Heart left ventricle (tissue), 16 donors: ENCODE data around the gene SLC25A14. TPM values are rescaled to one million over a fixed set of nuclear protein-coding genes. Genes with fewer than 3 reads are reported as not detected.

Source experiments
- ATAC-seq, 4 donors: fragments of 200-7000 bp; cut with Tn5 transposase; one replicate each; pipeline ENCODE4 v1.9.1; 2020 to 2022; ENCODE audit warnings: moderate library complexity in 4 of 4, mild to moderate bottlenecking in 3 of 4, moderate number of reproducible peaks in 1 of 4
- DNase-seq, 5 donors: peaks; one replicate each; pipeline ENCODE4 v3.0.0-alpha.2; 2020
- H3K27ac ChIP-seq, 12 donors: fragments of 200-600 bp; sonication (generic) in 4 of 12; one replicate each; pipeline versions ENCODE4 v1.5.0 to v1.8.0; 2016 to 2022; ENCODE audit warnings: mild to moderate bottlenecking in 2 of 12
- H3K27me3 ChIP-seq, 9 donors: fragments of 200-600 bp; sonication (generic) in 2 of 9; one replicate each; pipeline versions ENCODE4 v1.5.1 to v1.8.0; 2016 to 2022; ENCODE audit warnings: mild to moderate bottlenecking in 3 of 9
- H3K36me3 ChIP-seq, 9 donors: fragments of 200-600 bp; sonication (generic) in 2 of 9; one replicate each; pipeline versions ENCODE4 v1.5.0 to v1.8.0; 2018 to 2022; ENCODE audit warnings: mild to moderate bottlenecking in 2 of 9
- H3K4me1 ChIP-seq, 12 donors: fragments of 200-600 bp; sonication (generic) in 4 of 12; one replicate each; pipeline versions ENCODE4 v1.5.0 to v1.8.0; 2016 to 2022; ENCODE audit warnings: mild to moderate bottlenecking in 3 of 12
- H3K4me3 ChIP-seq, 12 donors: fragments of 200-600 bp; sonication (generic) in 4 of 12; one replicate each; pipeline versions ENCODE4 v1.5.0 to v1.8.0; 2017 to 2022; ENCODE audit warnings: mild to moderate bottlenecking in 9 of 12, moderate library complexity in 4 of 12
- H3K9me3 ChIP-seq, 12 donors: fragments of 200-600 bp; sonication (generic) in 4 of 12; one replicate each; pipeline versions ENCODE4 v1.5.0 to v1.8.0; 2016 to 2022; ENCODE audit warnings: mild to moderate bottlenecking in 1 of 12
- CTCF ChIP-seq, 12 donors: fragments of 200-600 bp; sonication (generic) in 4 of 12; IDR thresholded peaks; one replicate each; pipeline versions ENCODE4 v1.5.0 to v1.8.0; 2018 to 2022; ENCODE audit warnings: antibody characterized with exemption in 12 of 12, mild to moderate bottlenecking in 5 of 12
- POLR2A ChIP-seq, 2 donors: fragments of 450-650 bp; IDR thresholded peaks; one replicate each; pipeline ENCODE4 v1.6.1; 2017; ENCODE audit warnings: antibody characterized with exemption in 2 of 2, mild to moderate bottlenecking in 2 of 2, moderate library complexity in 2 of 2
- WGBS, 4 donors: extraction: QIAGEN DNeasy Blood & Tissue Kit in 2 of 4; methylation state at CpG; one replicate each; pipeline versions ENCODE4 v1.1.5 to v1.1.7; 2013 to 2018; 5-methylcytosine and 5-hydroxymethylcytosine counted together
- intact Hi-C, 10 donors: fragments of 100-400 bp; cut with DNase I; formaldehyde crosslinking; loops; one replicate each; pipeline versions ENCODE4 v1.11.1 to v1.14.2; 2022
- polyA plus RNA-seq, 2 donors: library from polyadenylated mRNA; stranded (reverse); fragments of 200-250 nt; gene quantifications; one replicate each; pipeline ENCODE4 v1.2.3, GENCODE V29; 2013
- total RNA-seq, 9 donors: library from RNA; depleted of rRNA in 2 of 9; stranded (reverse); fragments of >200 nt in 2 of 9; fragmentation: NEBNext Ultra II Directional in 3 of 9; extraction: Animal tissue kit (Norgen Biotek cat#: 25700) in 3 of 9; gene quantifications; one replicate each; pipeline versions ENCODE4 v1.1.0 to v1.2.4, GENCODE V29; 2016 to 2023
- donor health status: ischemic (EF 13 %, LVEDD 7.1; RV severe dilation, severe dysfunction).
- donor health status: healthy with polysubstance abuse.
- donor health status: DM: no; HTN: yes; CAD: no.
- donor health status: DM: no; HTN: no; CAD: no.
- donor health status: ischemic (EF 25% LVEDD 6.9; RV normal size, moderate dysfunction).
- donor health status: ischemic (EF 25% LVEDD 5.7; RV mildly dilated, moderate dysfunction).
- donor health status: healthy.
- donor health status: DM: yes; HTN: yes; CAD: no.
- donor health status: ischemic (EF 35%, LVEDD 5.7; RV mildly dilated, moderate dysfunction).
- donor health status: nonischemic (EF 11% LVEDD 7.7; RV severe dilation, severe dysfunction).
- donor health status: DM: yes; HTN: yes; CAD: no.
- donor health status: PGD.
- donor health status: ischemic (EF 29% LVEDD 5.4; RV normal size, mild dysfunction).
- donor health status: nonischemic (EF 23%, LVEDD 6.1; RV moderate dilation, normal function).

The SLC25A14 gene
- total and polyA plus RNA-seq, 11 donors: 5.7 to 17.7 (median 7.1) TPM

- Histone ChIP-seq H3K27ac (no peak overlapping the region), H3K9me3 (no peaks in the 10 kb centered on the region), H3K27me3 (no peaks in the 10 kb centered on the region), H3K4me3 (no peak overlapping the region), H3K4me1 (no peaks in the 10 kb centered on the region), H3K36me3 (peaks cover 0 to 11% (median 0%) of the 10 kb centered on the region in 9 donors)
- intact Hi-C loops: no loop called here
- WGBS, 4 donors: 83 to 93% (median 87%) methylated on average over 4 of the region's 4 CpGs
- DNase-seq (no peak), ATAC-seq (no peak)
- TF ChIP-seq POLR2A (IDR thresholded peaks at IDR 0.05) (no peak), CTCF (IDR thresholded peaks at IDR 0.05) (no peak)
Observed at GRCh38 chrX:130418740-130419139, 79.0 kb downstream of the SLC25A14 start.

- peaks cover 0 to 9% (median 0%) of the 10 kb centered on the region in 9 donors for H3K36me3 ChIP-seq
- H3K4me1 ChIP-seq: no peaks in the 10 kb centered on the region
- intact Hi-C loops: no loop called here
- DNase-seq (no peak), ATAC-seq (no peak)
- no peak overlapping the region for H3K27ac ChIP-seq
- peaks cover 0 to 3% (median 0%) of the 10 kb centered on the region in 9 donors for H3K27me3 ChIP-seq
- 73 to 86% (median 81%) methylated on average over 2 of the region's 2 CpGs for WGBS, 4 donors
- H3K4me3 ChIP-seq: no peak overlapping the region
- H3K9me3 ChIP-seq: no peaks in the 10 kb centered on the region
- TF ChIP-seq POLR2A (IDR thresholded peaks at IDR 0.05) (no peak), CTCF (IDR thresholded peaks at IDR 0.05) (no peak)
Observed at GRCh38 chrX:130419263-130419662, 79.5 kb downstream of the SLC25A14 start.

Other genes with a start within 250 kb of the SLC25A14 start
- 10 to 100 TPM in 1 of 9 donors, 1 to 10 TPM in 8; 1.8 to 13.7 (median 3.2) TPM for gene ELF4, start 229.4 kb upstream of the SLC25A14 start, total RNA-seq
- gene ELF4, start 229.4 kb upstream of the SLC25A14 start, polyA plus RNA-seq: 1 to 10 TPM; 1.3 to 5.3 TPM
- 100 to 1,000 TPM in 6 of 9 donors, 10 to 100 TPM in 3; 73.7 to 146 (median 109) TPM for gene AIFM1, start 174.1 kb upstream of the SLC25A14 start, total RNA-seq
- 100 to 1,000 TPM in 1 of 2 donors, 10 to 100 TPM in 1; 86.7 to 164 TPM for gene AIFM1, start 174.1 kb upstream of the SLC25A14 start, polyA plus RNA-seq
- 1 to 10 TPM in 5 of 9 donors, under 1 TPM in 4; 0.32 to 7.9 (median 1.5) TPM for gene RAB33A, start 168.0 kb upstream of the SLC25A14 start, total RNA-seq
- gene RAB33A, start 168.0 kb upstream of the SLC25A14 start, polyA plus RNA-seq: 1 to 10 TPM in 1 of 2 donors, under 1 TPM in 1; 0.23 to 5.8 TPM
- gene ZNF280C, start 71.0 kb upstream of the SLC25A14 start, total RNA-seq: 1 to 10 TPM; 1.3 to 2.6 (median 1.8) TPM
- under 1 TPM; 0.67 to 0.72 TPM for gene ZNF280C, start 71.0 kb upstream of the SLC25A14 start, polyA plus RNA-seq
- gene GPR119, start 45.8 kb downstream of the SLC25A14 start, total RNA-seq: not detected
- gene GPR119, start 45.8 kb downstream of the SLC25A14 start, polyA plus RNA-seq: not detected
- gene RBMX2, start 62.1 kb downstream of the SLC25A14 start, total RNA-seq: 10 to 100 TPM in 6 of 9 donors, 1 to 10 TPM in 3; 7.4 to 11.6 (median 10.6) TPM
- gene RBMX2, start 62.1 kb downstream of the SLC25A14 start, polyA plus RNA-seq: 10 to 100 TPM; 12.0 to 12.6 TPM